ENCODE measurements around the gene AP3B1. TPM values are rescaled to one million over a fixed set of nuclear protein-coding genes. Genes with fewer than 3 reads are reported as not detected.

Gene AP3B1
- total RNA-seq, 4 donors from 2014 or later = 52.6 to 74.3 (median 58.9) TPM

- no peaks in the 10 kb centered on the region for H3K9me3 ChIP-seq
- H3K27me3 ChIP-seq = no peaks in the 10 kb centered on the region
- TF ChIP-seq CTCF (IDR thresholded peaks at IDR 0.05) = no peak
- TF ChIP-seq POLR2A (IDR thresholded peaks at IDR 0.05) = no peak
- no peak for DNase-seq
- no peaks in the 10 kb centered on the region for H3K4me1 ChIP-seq
- H3K4me3 ChIP-seq = no peak overlapping the region
- H3K36me3 ChIP-seq = no peaks in the 10 kb centered on the region
- no peak overlapping the region for H3K27ac ChIP-seq
Observed at GRCh38 chr5:77990020-77990419, 304.5 kb downstream of the AP3B1 start.

- no peak for DNase-seq
- H3K9me3 ChIP-seq = no peaks in the 10 kb centered on the region
- no peak overlapping the region for H3K4me3 ChIP-seq
- no peak overlapping the region for H3K27ac ChIP-seq
- H3K4me1 ChIP-seq = no peaks in the 10 kb centered on the region
- no peaks in the 10 kb centered on the region for H3K36me3 ChIP-seq
- TF ChIP-seq CTCF (IDR thresholded peaks at IDR 0.05) = no peak
- TF ChIP-seq POLR2A (IDR thresholded peaks at IDR 0.05) = no peak
- H3K27me3 ChIP-seq = no peaks in the 10 kb centered on the region
Observed at GRCh38 chr5:77987988-77988387, 306.5 kb downstream of the AP3B1 start.

GRCh38 chr5:77987331-77987730, 307.2 kb downstream of the AP3B1 start:
- H3K36me3 ChIP-seq = no peaks in the 10 kb centered on the region
- H3K27ac ChIP-seq = no peak overlapping the region
- H3K27me3 ChIP-seq = no peaks in the 10 kb centered on the region
- no peaks in the 10 kb centered on the region for H3K4me1 ChIP-seq
- H3K9me3 ChIP-seq = no peaks in the 10 kb centered on the region
- H3K4me3 ChIP-seq = no peak overlapping the region
- no peak for DNase-seq
- TF ChIP-seq POLR2A (IDR thresholded peaks at IDR 0.05) (no peak), CTCF (IDR thresholded peaks at IDR 0.05) (no peak)

- no peaks in the 10 kb centered on the region for H3K9me3 ChIP-seq
- H3K36me3 ChIP-seq = no peaks in the 10 kb centered on the region
- H3K4me3 ChIP-seq = no peak overlapping the region
- DNase-seq = no peak
- no peak overlapping the region for H3K27ac ChIP-seq
- no peak for TF ChIP-seq CTCF (IDR thresholded peaks at IDR 0.05)
- no peak for TF ChIP-seq POLR2A (IDR thresholded peaks at IDR 0.05)
- no peaks in the 10 kb centered on the region for H3K4me1 ChIP-seq
- H3K27me3 ChIP-seq = no peaks in the 10 kb centered on the region
Observed at GRCh38 chr5:77986261-77986660, 308.2 kb downstream of the AP3B1 start.

GRCh38 chr5:77985247-77985646, 309.3 kb downstream of the AP3B1 start:
- Histone ChIP-seq H3K27ac (no peak overlapping the region), H3K9me3 (no peaks in the 10 kb centered on the region), H3K4me3 (no peak overlapping the region), H3K36me3 (no peaks in the 10 kb centered on the region), H3K4me1 (no peaks in the 10 kb centered on the region), H3K27me3 (no peaks in the 10 kb centered on the region)
- DNase-seq = no peak
- TF ChIP-seq POLR2A (IDR thresholded peaks at IDR 0.05) (no peak), CTCF (IDR thresholded peaks at IDR 0.05) (no peak)

- Histone ChIP-seq H3K4me3 (no peak overlapping the region), H3K36me3 (no peaks in the 10 kb centered on the region), H3K27me3 (no peaks in the 10 kb centered on the region), H3K9me3 (no peaks in the 10 kb centered on the region), H3K4me1 (no peaks in the 10 kb centered on the region), H3K27ac (no peak overlapping the region)
- TF ChIP-seq POLR2A (IDR thresholded peaks at IDR 0.05) = no peak
- TF ChIP-seq CTCF (IDR thresholded peaks at IDR 0.05) = no peak
- DNase-seq = no peak
Observed at GRCh38 chr5:77984587-77984986, 309.9 kb downstream of the AP3B1 start.

Measured in Peyer's patch (tissue), 4 donors.